ENCODE data around the gene SPACA7. TPM values are rescaled to one million over a fixed set of nuclear protein-coding genes. Genes with fewer than 3 reads are reported as not detected.

SPACA7 gene
- polyA plus RNA-seq, 1 donor, result not detected

DNA sequence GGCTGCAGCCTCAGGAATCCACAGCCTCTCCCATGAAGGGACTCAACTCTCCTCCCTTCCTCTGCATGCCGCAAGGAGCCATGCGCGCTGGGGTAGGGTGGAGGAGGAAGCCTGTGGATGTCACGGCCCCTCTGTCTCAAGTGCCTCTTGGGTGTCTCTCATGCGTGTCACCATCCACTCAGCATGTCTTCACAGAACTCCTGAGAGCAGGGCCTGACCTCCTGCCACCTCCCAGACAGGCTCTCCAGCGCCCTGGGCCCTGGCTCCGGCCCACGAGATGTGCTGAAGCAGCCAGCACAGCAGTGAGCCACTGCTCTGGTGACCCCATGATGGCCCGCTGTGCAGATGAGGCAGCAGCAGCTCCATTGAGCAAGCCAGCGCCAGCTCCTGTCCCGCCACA lies 25.9 kb upstream of the SPACA7 start:
- no peaks in the 10 kb centered on the region for H3K9me3 ChIP-seq (ENCODE audit: control insufficient read depth, low read depth, low read length)
- H3K4me1 ChIP-seq (ENCODE audit: control insufficient read depth, insufficient read depth, low read length), result no peaks in the 10 kb centered on the region
- H3K36me3 ChIP-seq (ENCODE audit: control insufficient read depth, insufficient read depth, low read length), result no peaks in the 10 kb centered on the region
- H3K27ac ChIP-seq (ENCODE audit: low read length), result no peak overlapping the region
- peaks cover 35% of the 10 kb centered on the region for H3K27me3 ChIP-seq (ENCODE audit: control insufficient read depth, insufficient read depth, low read length)
- no CpG with 5 or more reads among the region's 11 CpGs for WGBS (ENCODE audit: insufficient coverage, low lambda C conversion rate)
- H3K4me3 ChIP-seq (ENCODE audit: low read length), result no peak overlapping the region
- DNase-seq, result no peak

DNA sequence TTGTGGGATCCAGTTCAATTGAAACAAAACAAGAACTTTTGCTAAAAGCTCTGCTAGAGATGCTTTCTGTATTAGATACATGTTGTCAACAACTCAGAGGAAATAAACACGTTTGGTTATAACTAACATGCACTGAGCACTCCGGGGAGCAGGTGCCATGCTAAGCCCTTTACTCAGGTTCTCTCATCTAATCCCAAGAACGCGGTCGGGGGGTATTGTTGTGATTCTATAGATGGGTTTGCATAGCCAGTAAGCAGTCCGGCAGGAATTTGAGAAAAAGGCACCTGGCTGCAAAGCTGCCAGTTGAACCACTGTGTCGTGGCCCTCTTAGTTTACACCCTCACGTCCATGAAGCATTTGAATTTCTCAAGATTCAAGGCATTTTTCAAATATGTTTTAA lies 24.3 kb upstream of the SPACA7 start:
- Histone ChIP-seq H3K27ac (ENCODE audit: low read length) (no peak overlapping the region), H3K27me3 (ENCODE audit: control insufficient read depth, insufficient read depth, low read length) (peaks cover 20% of the 10 kb centered on the region)

DNA sequence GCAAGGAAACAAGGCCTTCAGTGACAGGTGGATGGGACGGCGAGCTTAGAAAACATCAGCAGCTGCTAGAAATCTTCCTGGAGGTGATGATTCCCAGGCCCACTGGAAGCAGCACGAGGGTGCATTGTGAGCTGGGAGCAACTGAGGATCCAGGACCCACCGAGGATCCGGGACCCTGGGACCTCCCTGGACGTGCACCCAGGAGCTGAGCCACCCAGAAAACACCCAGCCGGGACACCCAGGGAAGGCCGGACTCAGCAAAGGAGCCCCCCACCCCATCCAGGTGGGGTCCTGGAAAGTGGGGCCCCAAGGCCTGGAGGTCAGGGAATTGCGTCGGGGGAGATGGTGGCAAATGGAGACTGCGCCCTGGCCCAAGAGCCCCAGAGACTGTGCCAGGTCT lies 22.3 kb upstream of the SPACA7 start:
- H3K9me3 ChIP-seq (ENCODE audit: control insufficient read depth, low read depth, low read length), result no peaks in the 10 kb centered on the region
- H3K36me3 ChIP-seq (ENCODE audit: control insufficient read depth, insufficient read depth, low read length), result no peaks in the 10 kb centered on the region
- WGBS (ENCODE audit: insufficient coverage, low lambda C conversion rate), result no CpG with 5 or more reads among the region's 11 CpGs
- no peak for DNase-seq
- no peak overlapping the region for H3K27ac ChIP-seq (ENCODE audit: low read length)
- no peaks in the 10 kb centered on the region for H3K4me1 ChIP-seq (ENCODE audit: control insufficient read depth, insufficient read depth, low read length)
- H3K4me3 ChIP-seq (ENCODE audit: low read length), result no peak overlapping the region
- peaks cover 3% of the 10 kb centered on the region for H3K27me3 ChIP-seq (ENCODE audit: control insufficient read depth, insufficient read depth, low read length)

More for the DNA sequence above, 24.3 kb upstream of the SPACA7 start:
- no peaks in the 10 kb centered on the region for H3K36me3 ChIP-seq (ENCODE audit: control insufficient read depth, insufficient read depth, low read length)
- H3K4me3 ChIP-seq (ENCODE audit: low read length), result no peak overlapping the region
- DNase-seq, result no peak
- no peaks in the 10 kb centered on the region for H3K4me1 ChIP-seq (ENCODE audit: control insufficient read depth, insufficient read depth, low read length)
- no CpG with 5 or more reads among the region's 8 CpGs for WGBS (ENCODE audit: insufficient coverage, low lambda C conversion rate)
- no peaks in the 10 kb centered on the region for H3K9me3 ChIP-seq (ENCODE audit: control insufficient read depth, low read depth, low read length)

DNA sequence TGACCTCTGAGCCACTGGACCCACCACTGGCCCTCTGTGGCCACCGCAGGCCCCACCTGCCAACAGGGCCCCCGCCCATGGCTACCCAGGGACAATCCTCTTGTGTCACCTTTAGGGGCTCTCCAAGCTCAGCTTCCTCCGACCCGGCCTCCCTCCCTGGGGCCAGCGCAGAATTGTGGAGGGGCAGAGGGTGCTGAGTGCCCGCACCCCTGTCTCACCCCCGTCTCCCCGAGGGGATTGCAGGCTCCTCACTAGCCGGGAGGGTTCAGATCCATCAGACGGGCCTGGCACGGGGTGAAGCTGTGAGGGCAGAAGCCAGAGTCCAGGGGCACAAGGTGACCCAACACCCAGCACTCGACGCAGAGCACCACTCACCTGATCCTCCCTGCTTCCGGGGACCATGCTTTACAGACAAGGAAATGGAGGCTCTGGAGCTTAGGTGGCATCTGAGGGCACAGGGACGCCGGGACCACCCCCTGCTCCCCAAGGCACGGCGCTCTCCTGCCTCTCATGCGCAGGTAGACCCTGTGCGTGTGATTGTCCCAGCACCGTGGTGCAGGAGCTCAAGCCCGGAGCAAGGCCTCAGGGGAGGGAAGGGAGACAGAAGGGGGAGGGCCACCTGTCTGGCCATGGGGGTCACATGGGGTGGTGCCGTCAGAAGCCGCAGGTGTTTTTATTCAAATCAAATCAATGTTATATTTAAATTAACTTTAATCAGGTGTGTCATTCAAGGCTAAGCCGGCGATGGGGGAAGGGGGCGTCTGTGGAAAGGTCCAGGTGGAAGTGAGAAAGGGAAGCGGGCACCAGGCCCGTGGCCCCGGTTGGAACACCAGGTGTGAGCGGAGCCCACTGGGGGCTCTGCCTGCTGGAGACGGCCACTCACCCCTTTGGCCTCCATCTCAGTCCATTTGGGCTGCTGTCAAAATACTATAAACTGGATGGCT lies 21.6 kb upstream of the SPACA7 start:
- no peak overlapping the region for H3K27ac ChIP-seq (ENCODE audit: low read length)
- no peak for DNase-seq
- no CpG with 5 or more reads among the region's 32 CpGs for WGBS (ENCODE audit: insufficient coverage, low lambda C conversion rate)
- H3K9me3 ChIP-seq (ENCODE audit: control insufficient read depth, low read depth, low read length), result no peaks in the 10 kb centered on the region
- H3K36me3 ChIP-seq (ENCODE audit: control insufficient read depth, insufficient read depth, low read length), result no peaks in the 10 kb centered on the region
- H3K4me1 ChIP-seq (ENCODE audit: control insufficient read depth, insufficient read depth, low read length), result no peaks in the 10 kb centered on the region
- H3K27me3 ChIP-seq (ENCODE audit: control insufficient read depth, insufficient read depth, low read length), result no peaks in the 10 kb centered on the region
- no peak overlapping the region for H3K4me3 ChIP-seq (ENCODE audit: low read length)

DNA sequence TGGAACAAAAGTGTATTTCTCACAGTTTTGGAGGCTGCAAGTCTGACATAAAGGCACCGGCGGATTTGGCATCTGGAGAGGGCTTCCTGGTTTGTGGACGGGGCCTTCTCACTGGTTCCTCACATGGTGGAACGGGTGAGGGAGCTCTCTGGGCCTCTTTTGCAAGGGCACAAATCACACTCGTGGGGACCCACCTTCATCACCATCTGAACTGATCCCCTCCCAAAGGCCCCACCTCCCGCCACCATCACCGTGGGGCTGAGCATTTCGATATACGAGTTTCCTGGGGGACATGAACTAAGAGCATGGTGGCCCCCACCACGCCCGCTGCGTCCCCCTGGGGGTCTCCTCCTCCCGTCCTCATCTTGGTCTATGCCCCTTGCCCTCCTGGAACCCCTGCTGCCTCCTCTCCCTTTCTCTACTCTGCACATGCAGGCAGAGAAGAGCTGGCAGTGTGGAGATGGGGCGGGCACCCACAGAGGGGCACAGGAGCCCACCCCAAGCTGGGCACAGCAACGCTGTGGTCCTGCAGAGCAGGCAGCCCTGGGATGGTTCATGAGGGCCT lies 20.8 kb upstream of the SPACA7 start:
- no peaks in the 10 kb centered on the region for H3K9me3 ChIP-seq (ENCODE audit: control insufficient read depth, low read depth, low read length)
- no CpG with 5 or more reads among the region's 15 CpGs for WGBS (ENCODE audit: insufficient coverage, low lambda C conversion rate)
- H3K27me3 ChIP-seq (ENCODE audit: control insufficient read depth, insufficient read depth, low read length), result no peaks in the 10 kb centered on the region
- DNase-seq, result no peak
- H3K4me1 ChIP-seq (ENCODE audit: control insufficient read depth, insufficient read depth, low read length), result no peaks in the 10 kb centered on the region
- no peak overlapping the region for H3K4me3 ChIP-seq (ENCODE audit: low read length)
- H3K27ac ChIP-seq (ENCODE audit: low read length), result no peak overlapping the region
- no peaks in the 10 kb centered on the region for H3K36me3 ChIP-seq (ENCODE audit: control insufficient read depth, insufficient read depth, low read length)

DNA sequence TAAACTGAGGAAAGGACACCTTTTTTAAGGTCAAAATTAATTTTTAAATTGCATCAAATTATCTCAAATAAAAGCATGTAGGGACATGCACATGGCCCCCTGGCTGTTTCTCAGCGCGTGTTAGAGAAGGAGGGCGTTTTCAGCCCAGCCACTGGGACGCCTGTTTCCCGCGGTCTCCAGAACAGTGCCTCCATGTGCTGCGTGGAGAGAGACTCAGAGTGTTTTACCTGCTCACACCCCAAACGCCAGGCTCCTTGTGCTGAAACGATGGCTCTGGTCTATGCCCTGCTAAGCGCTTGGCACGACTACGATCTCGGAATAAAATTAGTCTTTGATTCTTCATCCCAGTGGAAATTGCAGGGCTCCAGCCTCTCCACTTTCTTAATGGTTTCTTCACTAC lies 20.0 kb upstream of the SPACA7 start:
- Histone ChIP-seq H3K4me1 (ENCODE audit: control insufficient read depth, insufficient read depth, low read length) (no peaks in the 10 kb centered on the region), H3K27ac (ENCODE audit: low read length) (no peak overlapping the region), H3K27me3 (ENCODE audit: control insufficient read depth, insufficient read depth, low read length) (no peaks in the 10 kb centered on the region), H3K36me3 (ENCODE audit: control insufficient read depth, insufficient read depth, low read length) (no peaks in the 10 kb centered on the region), H3K9me3 (ENCODE audit: control insufficient read depth, low read depth, low read length) (no peaks in the 10 kb centered on the region), H3K4me3 (ENCODE audit: low read length) (no peak overlapping the region)
- WGBS (ENCODE audit: insufficient coverage, low lambda C conversion rate), result no CpG with 5 or more reads among the region's 13 CpGs
- no peak for DNase-seq

DNA sequence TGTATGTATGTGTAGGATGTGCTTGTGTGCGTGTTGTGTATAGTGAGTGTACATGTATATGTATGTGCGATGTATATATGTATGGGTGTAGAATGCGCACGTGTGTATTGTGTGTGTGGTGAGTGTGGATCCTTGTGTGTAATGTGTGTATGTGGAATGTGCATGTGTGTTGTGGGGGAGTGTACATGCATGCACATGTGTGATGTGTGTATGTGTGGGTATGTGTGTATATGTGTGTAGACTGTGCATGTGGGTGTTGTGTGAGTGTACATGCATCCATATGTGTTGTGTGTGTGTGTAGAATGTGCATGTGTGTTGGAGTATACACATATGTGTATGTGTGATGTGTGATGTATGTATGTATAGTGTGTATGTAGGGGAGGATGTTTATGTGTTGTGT lies 18.0 kb upstream of the SPACA7 start:
- Histone ChIP-seq H3K4me1 (ENCODE audit: control insufficient read depth, insufficient read depth, low read length) (no peaks in the 10 kb centered on the region), H3K27ac (ENCODE audit: low read length) (no peak overlapping the region), H3K27me3 (ENCODE audit: control insufficient read depth, insufficient read depth, low read length) (no peaks in the 10 kb centered on the region), H3K4me3 (ENCODE audit: low read length) (no peak overlapping the region), H3K36me3 (ENCODE audit: control insufficient read depth, insufficient read depth, low read length) (no peaks in the 10 kb centered on the region), H3K9me3 (ENCODE audit: control insufficient read depth, low read depth, low read length) (no peaks in the 10 kb centered on the region)
- no peak for DNase-seq
- no CpG with 5 or more reads among the region's 4 CpGs for WGBS (ENCODE audit: insufficient coverage, low lambda C conversion rate)

DNA sequence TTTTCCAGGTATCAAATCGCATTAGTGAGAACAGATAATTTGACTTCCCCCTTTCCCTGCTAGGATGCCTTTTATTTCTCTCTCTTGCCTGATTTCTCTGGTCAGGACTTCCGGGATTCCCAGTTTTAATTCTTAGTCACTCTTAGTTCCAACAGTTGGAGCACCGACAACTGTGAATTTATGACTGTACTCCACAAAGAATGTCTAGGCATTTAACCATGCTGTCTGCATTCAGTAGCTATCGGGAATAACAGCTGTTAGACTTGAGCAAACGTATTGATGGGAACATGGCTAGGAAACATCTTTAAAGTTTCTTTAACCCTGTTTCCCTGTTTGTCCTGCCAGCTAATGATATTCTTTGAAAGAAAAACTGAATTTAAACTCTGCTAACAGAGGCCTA lies 14.1 kb upstream of the SPACA7 start:
- no CpG with 5 or more reads among the region's 5 CpGs for WGBS (ENCODE audit: insufficient coverage, low lambda C conversion rate)
- no peaks in the 10 kb centered on the region for H3K36me3 ChIP-seq (ENCODE audit: control insufficient read depth, insufficient read depth, low read length)
- no peaks in the 10 kb centered on the region for H3K9me3 ChIP-seq (ENCODE audit: control insufficient read depth, low read depth, low read length)
- no peak for DNase-seq
- H3K27ac ChIP-seq (ENCODE audit: low read length), result no peak overlapping the region
- no peaks in the 10 kb centered on the region for H3K27me3 ChIP-seq (ENCODE audit: control insufficient read depth, insufficient read depth, low read length)
- H3K4me3 ChIP-seq (ENCODE audit: low read length), result no peak overlapping the region
- no peaks in the 10 kb centered on the region for H3K4me1 ChIP-seq (ENCODE audit: control insufficient read depth, insufficient read depth, low read length)

DNA sequence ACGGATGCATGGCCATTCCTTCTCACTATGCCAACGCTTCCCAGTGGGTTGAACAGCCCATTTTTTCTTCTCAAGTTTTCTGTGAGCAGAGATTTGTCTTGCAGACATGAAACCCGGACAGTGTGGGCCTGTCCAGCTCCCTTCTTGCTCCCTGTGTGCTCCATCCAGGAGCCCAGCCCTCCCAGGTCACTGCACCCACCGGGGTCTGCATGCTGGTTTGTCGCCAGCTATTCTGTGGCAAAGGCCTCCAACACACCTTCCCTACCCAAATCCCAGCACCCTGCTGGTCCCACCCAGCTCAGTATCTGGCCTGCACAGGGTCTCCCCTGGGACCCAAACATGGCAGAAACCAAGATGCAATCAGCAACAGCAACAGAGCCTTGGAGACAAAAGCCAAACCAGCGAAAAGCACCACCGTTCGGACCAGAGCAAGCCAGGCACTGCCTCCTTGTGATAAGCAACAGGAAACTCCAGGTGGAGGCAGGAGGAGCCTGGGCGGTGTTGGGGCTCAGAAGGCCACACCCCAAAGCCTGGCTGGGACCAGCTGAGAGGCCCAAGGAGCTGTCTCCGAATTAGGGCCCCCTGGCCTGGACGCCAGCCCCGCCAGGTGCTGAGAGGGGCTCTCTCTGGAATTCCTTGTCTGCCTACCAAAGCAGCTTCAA lies 12.2 kb upstream of the SPACA7 start:
- Histone ChIP-seq H3K9me3 (ENCODE audit: control insufficient read depth, low read depth, low read length) (no peaks in the 10 kb centered on the region), H3K4me1 (ENCODE audit: control insufficient read depth, insufficient read depth, low read length) (no peaks in the 10 kb centered on the region), H3K27ac (ENCODE audit: low read length) (no peak overlapping the region), H3K27me3 (ENCODE audit: control insufficient read depth, insufficient read depth, low read length) (no peaks in the 10 kb centered on the region), H3K36me3 (ENCODE audit: control insufficient read depth, insufficient read depth, low read length) (no peaks in the 10 kb centered on the region), H3K4me3 (ENCODE audit: low read length) (no peak overlapping the region)
- no peak for DNase-seq
- 60% methylated on average over 1 of the region's 12 CpGs for WGBS (ENCODE audit: insufficient coverage, low lambda C conversion rate)

DNA sequence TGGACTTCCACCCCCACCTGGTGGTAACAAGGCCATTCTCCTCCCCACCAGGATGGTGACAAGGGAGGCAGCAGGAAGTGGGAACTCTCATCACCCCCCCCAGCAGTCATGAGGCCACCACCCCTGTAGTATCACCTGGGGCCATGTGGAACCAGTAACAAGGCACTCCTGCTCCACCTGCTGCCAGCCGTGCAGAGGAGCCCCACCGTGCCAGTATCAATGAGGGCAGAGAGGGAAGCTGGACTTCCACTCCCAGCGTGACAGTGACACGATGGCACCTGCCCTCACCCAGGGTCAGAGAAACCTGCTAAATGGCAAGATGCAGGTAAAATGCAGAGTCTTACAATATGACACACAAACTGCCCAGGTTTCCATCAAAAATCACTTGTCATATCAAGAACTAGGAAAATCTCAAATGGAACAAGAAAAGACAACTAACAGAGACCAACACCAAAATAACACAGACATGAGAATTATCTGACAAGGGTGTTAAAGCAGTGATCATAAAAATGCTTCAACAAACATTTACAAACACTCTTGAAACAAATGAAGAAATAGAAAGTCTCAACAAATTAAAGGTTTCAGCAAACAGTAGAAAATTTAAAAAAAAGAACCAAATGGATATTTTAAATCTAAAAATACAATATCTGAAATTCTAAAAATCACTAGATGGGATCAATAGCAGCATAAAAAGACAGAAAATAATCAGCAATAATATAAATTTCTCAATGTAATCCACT lies 9.1 kb upstream of the SPACA7 start:
- Histone ChIP-seq H3K4me1 (ENCODE audit: control insufficient read depth, insufficient read depth, low read length) (no peaks in the 10 kb centered on the region), H3K4me3 (ENCODE audit: low read length) (no peak overlapping the region), H3K27ac (ENCODE audit: low read length) (no peak overlapping the region), H3K9me3 (ENCODE audit: control insufficient read depth, low read depth, low read length) (no peaks in the 10 kb centered on the region), H3K36me3 (ENCODE audit: control insufficient read depth, insufficient read depth, low read length) (no peaks in the 10 kb centered on the region), H3K27me3 (ENCODE audit: control insufficient read depth, insufficient read depth, low read length) (no peaks in the 10 kb centered on the region)
- DNase-seq, result no peak
- no CpG with 5 or more reads among the region's 4 CpGs for WGBS (ENCODE audit: insufficient coverage, low lambda C conversion rate)

All from large intestine (tissue), 3 donors.